ENCODE data around the gene VPS13D. TPM values are rescaled to one million over a fixed set of nuclear protein-coding genes. Genes with fewer than 3 reads are reported as not detected.

The VPS13D gene
- total RNA-seq, 1 experiment from 2014 or later = 33.1 TPM

DNA sequence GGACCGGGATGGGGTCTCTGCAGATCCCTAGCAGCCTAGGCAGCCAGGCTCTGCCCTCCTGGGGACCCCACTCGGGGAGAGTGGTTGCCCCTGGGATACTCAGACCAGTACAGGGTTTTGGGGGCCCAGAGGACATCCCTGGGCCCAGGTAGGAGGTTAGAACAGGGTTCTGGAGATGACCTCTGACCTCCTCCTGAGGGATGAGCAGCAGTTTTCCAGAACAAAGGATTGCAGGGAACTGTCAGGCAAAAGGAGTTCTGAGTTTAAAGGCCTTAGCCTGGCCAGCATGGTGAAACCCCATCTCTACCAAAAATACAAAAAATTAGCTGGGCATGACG, 20.4 kb upstream of the VPS13D start:
- no peak for ATAC-seq
- H3K9me3 ChIP-seq (ENCODE audit: control insufficient read depth, insufficient read depth, low read depth, low read length) = no peaks in the 10 kb centered on the region
- ChIA-PET CTCF (interaction anchor here (1.2 to 2.5 kb wide), 2 partner anchors 85 to 98 kb away, joined by 3 to 16 read pairs; no protein-coding TSS in a partner anchor), POLR2A (no interaction called here)
- TF ChIP-seq, protein P1, sequence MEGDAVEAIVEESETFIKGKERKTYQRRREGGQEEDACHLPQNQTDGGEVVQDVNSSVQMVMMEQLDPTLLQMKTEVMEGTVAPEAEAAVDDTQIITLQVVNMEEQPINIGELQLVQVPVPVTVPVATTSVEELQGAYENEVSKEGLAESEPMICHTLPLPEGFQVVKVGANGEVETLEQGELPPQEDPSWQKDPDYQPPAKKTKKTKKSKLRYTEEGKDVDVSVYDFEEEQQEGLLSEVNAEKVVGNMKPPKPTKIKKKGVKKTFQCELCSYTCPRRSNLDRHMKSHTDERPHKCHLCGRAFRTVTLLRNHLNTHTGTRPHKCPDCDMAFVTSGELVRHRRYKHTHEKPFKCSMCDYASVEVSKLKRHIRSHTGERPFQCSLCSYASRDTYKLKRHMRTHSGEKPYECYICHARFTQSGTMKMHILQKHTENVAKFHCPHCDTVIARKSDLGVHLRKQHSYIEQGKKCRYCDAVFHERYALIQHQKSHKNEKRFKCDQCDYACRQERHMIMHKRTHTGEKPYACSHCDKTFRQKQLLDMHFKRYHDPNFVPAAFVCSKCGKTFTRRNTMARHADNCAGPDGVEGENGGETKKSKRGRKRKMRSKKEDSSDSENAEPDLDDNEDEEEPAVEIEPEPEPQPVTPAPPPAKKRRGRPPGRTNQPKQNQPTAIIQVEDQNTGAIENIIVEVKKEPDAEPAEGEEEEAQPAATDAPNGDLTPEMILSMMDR (IDR thresholded peaks at IDR 0.05) = no peak
- TF ChIP-seq, protein P2, sequence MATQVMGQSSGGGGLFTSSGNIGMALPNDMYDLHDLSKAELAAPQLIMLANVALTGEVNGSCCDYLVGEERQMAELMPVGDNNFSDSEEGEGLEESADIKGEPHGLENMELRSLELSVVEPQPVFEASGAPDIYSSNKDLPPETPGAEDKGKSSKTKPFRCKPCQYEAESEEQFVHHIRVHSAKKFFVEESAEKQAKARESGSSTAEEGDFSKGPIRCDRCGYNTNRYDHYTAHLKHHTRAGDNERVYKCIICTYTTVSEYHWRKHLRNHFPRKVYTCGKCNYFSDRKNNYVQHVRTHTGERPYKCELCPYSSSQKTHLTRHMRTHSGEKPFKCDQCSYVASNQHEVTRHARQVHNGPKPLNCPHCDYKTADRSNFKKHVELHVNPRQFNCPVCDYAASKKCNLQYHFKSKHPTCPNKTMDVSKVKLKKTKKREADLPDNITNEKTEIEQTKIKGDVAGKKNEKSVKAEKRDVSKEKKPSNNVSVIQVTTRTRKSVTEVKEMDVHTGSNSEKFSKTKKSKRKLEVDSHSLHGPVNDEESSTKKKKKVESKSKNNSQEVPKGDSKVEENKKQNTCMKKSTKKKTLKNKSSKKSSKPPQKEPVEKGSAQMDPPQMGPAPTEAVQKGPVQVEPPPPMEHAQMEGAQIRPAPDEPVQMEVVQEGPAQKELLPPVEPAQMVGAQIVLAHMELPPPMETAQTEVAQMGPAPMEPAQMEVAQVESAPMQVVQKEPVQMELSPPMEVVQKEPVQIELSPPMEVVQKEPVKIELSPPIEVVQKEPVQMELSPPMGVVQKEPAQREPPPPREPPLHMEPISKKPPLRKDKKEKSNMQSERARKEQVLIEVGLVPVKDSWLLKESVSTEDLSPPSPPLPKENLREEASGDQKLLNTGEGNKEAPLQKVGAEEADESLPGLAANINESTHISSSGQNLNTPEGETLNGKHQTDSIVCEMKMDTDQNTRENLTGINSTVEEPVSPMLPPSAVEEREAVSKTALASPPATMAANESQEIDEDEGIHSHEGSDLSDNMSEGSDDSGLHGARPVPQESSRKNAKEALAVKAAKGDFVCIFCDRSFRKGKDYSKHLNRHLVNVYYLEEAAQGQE (IDR thresholded peaks at IDR 0.05; ENCODE audit: insufficient read depth in 1 of 2, low read depth in 2 of 2, low read length in 1 of 2) = no peak
- TF ChIP-seq SIN3A (IDR thresholded peaks at IDR 0.05; ENCODE audit: borderline replicate concordance, insufficient read depth, low read depth, low read length) (no peak), POLR2AphosphoS5 (IDR thresholded peaks at IDR 0.05; ENCODE audit: low read depth, low read length) (no peak), TCF7L2 (IDR thresholded peaks at IDR 0.05; ENCODE audit: low read depth, low read length) (no peak)
- H3K4me3 ChIP-seq (ENCODE audit: low read depth in 2 of 2, low read length in 2 of 2) = no peak overlapping the region
- no peak for DNase-seq (ENCODE audit: low read depth, low spot score)
- H3K27me3 ChIP-seq (ENCODE audit: control insufficient read depth, insufficient read depth, low read length) = no peaks in the 10 kb centered on the region
- in situ Hi-C loops (cut with HindIII; ENCODE audit: low pct_unique_long_range_greater_than_20kb, low sequenced_read_pairs) (no loop called here), intact Hi-C loops (cut with micrococcal nuclease; ENCODE audit: unreplicated experiment) (no loop called here)
- BruUV-seq (replicated peaks) = no TSS peak
- no peaks in the 10 kb centered on the region for H3K36me3 ChIP-seq (ENCODE audit: control insufficient read depth, insufficient read depth, low read length)
- peaks cover 2% of the 10 kb centered on the region; the same call in 1 of the 2 replicates for H3K4me1 ChIP-seq (ENCODE audit: control insufficient read depth, insufficient read depth, low read length)
- no peak overlapping the region for H3K27ac ChIP-seq (ENCODE audit: low read length)

DNA sequence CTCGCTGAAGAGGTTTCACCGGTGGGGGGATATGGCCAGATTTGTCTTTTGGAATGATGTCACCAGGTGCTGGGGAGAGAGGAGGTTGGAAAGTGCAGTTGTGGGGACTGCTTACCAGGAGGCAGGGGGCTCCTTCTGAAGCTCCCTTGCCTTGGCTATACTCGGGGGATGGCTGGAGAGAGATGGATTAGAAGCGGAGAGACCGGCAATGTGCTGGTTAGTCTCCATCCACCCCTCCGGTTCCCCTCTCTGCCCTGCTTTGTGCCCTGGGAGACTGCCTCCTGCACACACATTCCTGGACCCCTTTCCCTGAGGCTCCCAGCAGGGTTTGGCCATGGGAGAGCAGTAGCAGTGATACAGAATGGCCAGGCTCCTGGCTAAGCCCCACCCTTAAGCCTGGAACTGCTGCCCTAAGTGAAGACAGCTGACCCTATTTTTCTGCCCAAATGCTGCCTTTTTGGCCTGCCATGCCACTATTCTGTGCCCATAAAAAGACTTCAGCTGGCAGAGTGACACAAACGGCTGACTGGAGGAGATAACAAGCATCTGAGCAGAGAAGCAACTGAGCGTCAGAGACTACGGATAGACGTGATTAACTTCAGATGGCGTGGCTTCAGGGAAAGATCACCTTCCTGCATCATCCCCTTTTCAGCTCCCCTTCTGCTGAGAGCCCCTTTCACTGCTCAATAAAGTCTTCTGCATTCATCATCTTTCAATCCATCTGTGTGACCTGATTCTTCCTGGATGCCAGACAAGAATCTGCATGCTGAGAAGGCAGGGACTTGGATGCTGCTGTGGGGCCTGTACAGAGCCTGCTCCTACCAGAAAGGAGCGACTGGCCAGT, 14.5 kb upstream of the VPS13D start:
- H3K27ac ChIP-seq (ENCODE audit: low read length) = no peak overlapping the region
- in situ Hi-C loops (cut with HindIII; ENCODE audit: low pct_unique_long_range_greater_than_20kb, low sequenced_read_pairs) (no loop called here), intact Hi-C loops (cut with micrococcal nuclease; ENCODE audit: unreplicated experiment) (no loop called here)
- no peak for DNase-seq (ENCODE audit: low read depth, low spot score)
- TF ChIP-seq, protein P1 (IDR thresholded peaks at IDR 0.05) = no peak
- TF ChIP-seq TCF7L2 (IDR thresholded peaks at IDR 0.05; ENCODE audit: low read depth, low read length) = no peak
- TF ChIP-seq POLR2AphosphoS5 (IDR thresholded peaks at IDR 0.05; ENCODE audit: low read depth, low read length) = no peak
- TF ChIP-seq, protein P2 (IDR thresholded peaks at IDR 0.05; ENCODE audit: insufficient read depth in 1 of 2, low read depth in 2 of 2, low read length in 1 of 2) = no peak
- no peak for TF ChIP-seq SIN3A (IDR thresholded peaks at IDR 0.05; ENCODE audit: borderline replicate concordance, insufficient read depth, low read depth, low read length)
- no peaks in the 10 kb centered on the region for H3K9me3 ChIP-seq (ENCODE audit: control insufficient read depth, insufficient read depth, low read depth, low read length)
- no peaks in the 10 kb centered on the region for H3K27me3 ChIP-seq (ENCODE audit: control insufficient read depth, insufficient read depth, low read length)
- no peaks in the 10 kb centered on the region for H3K4me1 ChIP-seq (ENCODE audit: control insufficient read depth, insufficient read depth, low read length)
- no TSS peak for BruUV-seq (replicated peaks)
- no peak overlapping the region for H3K4me3 ChIP-seq (ENCODE audit: low read depth in 2 of 2, low read length in 2 of 2)
- ChIA-PET POLR2A (no interaction called here), CTCF (no interaction called here)
- ATAC-seq = no peak
- H3K36me3 ChIP-seq (ENCODE audit: control insufficient read depth, insufficient read depth, low read length) = no peaks in the 10 kb centered on the region

Data from Panc1 (cell line).